Upper lobe of left lung (tissue), 6 donors: Measurements from ENCODE around the gene TMEM109. TPM values are rescaled to one million over a fixed set of nuclear protein-coding genes. Genes with fewer than 3 reads are reported as not detected.
A peak's percentile ranks its signal among the peaks of the same experiment; 100 is the strongest.

Source experiments
- ATAC-seq, 2 donors: fragments of 200-7000 bp; cut with Tn5 transposase; one replicate each; pipeline ENCODE4 v1.9.1; 2022; ENCODE audit warnings: mild to moderate bottlenecking in 2 of 2, moderate library complexity in 2 of 2; ENCODE audit not compliant: low FRiP score in 2 of 2
- DNase-seq, 2 donors: peaks; one replicate each; pipeline ENCODE4 v3.0.0-alpha.2; 2019 to 2020
- H3K27ac ChIP-seq, 4 donors: fragments of 200-600 bp; sonication (generic); one replicate each; pipeline ENCODE4 v1.5.1; 2016 to 2019
- H3K27me3 ChIP-seq, 4 donors: fragments of 200-600 bp; sonication (generic); one replicate each; pipeline ENCODE4 v1.5.1; 2017 to 2019
- H3K36me3 ChIP-seq, 4 donors: fragments of 200-600 bp; sonication (generic); one replicate each; pipeline ENCODE4 v1.5.1; 2016 to 2019
- H3K4me1 ChIP-seq, 4 donors: fragments of 200-600 bp; sonication (generic); one replicate each; pipeline ENCODE4 v1.5.1; 2018 to 2019
- H3K4me3 ChIP-seq, 4 donors: fragments of 200-600 bp; sonication (generic); one replicate each; pipeline ENCODE4 v1.5.1; 2017 to 2019; ENCODE audit warnings: mild to moderate bottlenecking in 2 of 4, moderate library complexity in 1 of 4
- H3K9me3 ChIP-seq, 4 donors: fragments of 200-600 bp; sonication (generic); one replicate each; pipeline ENCODE4 v1.5.1; 2018 to 2019
- CTCF ChIP-seq, 6 experiments: fragments of 450-650 bp in 4 of 6; fragments of 200-600 bp in 2 of 6; sonication (generic) in 2 of 6; IDR thresholded peaks; one replicate each; pipeline ENCODE4 v1.5.1; 2016 to 2019; ENCODE audit warnings: antibody characterized with exemption in 6 of 6
- EP300 ChIP-seq, 4 donors: sonication (generic); formaldehyde crosslinking; IDR thresholded peaks; one replicate each; pipeline ENCODE4 v1.5.1; 2017; ENCODE audit warnings: antibody characterized with exemption in 4 of 4, control low read depth in 2 of 4
- POLR2A ChIP-seq, 4 donors: fragments of 450-650 bp; IDR thresholded peaks; one replicate each; pipeline ENCODE4 v1.5.1; 2016 to 2017; ENCODE audit warnings: antibody characterized with exemption in 4 of 4, mild to moderate bottlenecking in 2 of 4
- POLR2AphosphoS5 ChIP-seq, 2 donors: sonication (generic); formaldehyde crosslinking; IDR thresholded peaks; one replicate each; pipeline ENCODE4 v1.5.1; 2017; ENCODE audit warnings: antibody characterized with exemption in 2 of 2
- WGBS, 2 donors: methylation state at CpG; one replicate each; pipeline ENCODE4 v1.1.5; 2017 to 2018; 5-methylcytosine and 5-hydroxymethylcytosine counted together
- total RNA-seq, 6 donors: library from RNA; depleted of rRNA in 4 of 6; stranded (reverse); fragments of >200 nt in 4 of 6; gene quantifications; one replicate each; pipeline versions ENCODE4 v1.1.0 to v1.2.1, GENCODE V29; 2016 to 2021
- donor health status: DM: no; HTN: no; CAD: no; lungs with moderate emphysema.
- donor health status: DM: no; HTN: yes; CAD: no; lungs with severe emphysema.

TMEM109 gene
- total RNA-seq, 6 donors from 2014 or later, result 27.2 to 153 (median 129) TPM

- no peak for ATAC-seq
- no peak overlapping the region for H3K4me3 ChIP-seq
- DNase-seq, result peak in 1 of 2 donors; percentile 8
- no peaks in the 10 kb centered on the region for H3K36me3 ChIP-seq
- no peaks in the 10 kb centered on the region for H3K9me3 ChIP-seq
- peaks cover 0 to 22% (median 9%) of the 10 kb centered on the region in 4 donors for H3K4me1 ChIP-seq
- 85 to 88% methylated on average over 7 to 10 of the region's 10 CpGs for WGBS, 2 donors
- TF ChIP-seq POLR2A (IDR thresholded peaks at IDR 0.05) (no peak), POLR2AphosphoS5 (IDR thresholded peaks at IDR 0.05) (no peak), CTCF (IDR thresholded peaks at IDR 0.05) (no peak), EP300 (IDR thresholded peaks at IDR 0.05) (no peak)
- no peak overlapping the region for H3K27ac ChIP-seq
- H3K27me3 ChIP-seq, result no peaks in the 10 kb centered on the region
Measured at GRCh38 chr11:60868682-60869450, 45.1 kb upstream of the TMEM109 start.

- H3K36me3 ChIP-seq, result no peaks in the 10 kb centered on the region
- TF ChIP-seq EP300 (IDR thresholded peaks at IDR 0.05), result no peak
- no peak for TF ChIP-seq POLR2AphosphoS5 (IDR thresholded peaks at IDR 0.05)
- TF ChIP-seq POLR2A (IDR thresholded peaks at IDR 0.05), result no peak
- TF ChIP-seq CTCF (IDR thresholded peaks at IDR 0.05), result no peak
- no peaks in the 10 kb centered on the region for H3K27me3 ChIP-seq
- H3K9me3 ChIP-seq, result no peaks in the 10 kb centered on the region
- no peak overlapping the region for H3K4me3 ChIP-seq
- 89 to 90% methylated on average over 5 to 7 of the region's 7 CpGs for WGBS, 2 donors
- H3K4me1 ChIP-seq, result peaks cover 0 to 22% (median 9%) of the 10 kb centered on the region in 4 donors
- DNase-seq, result peak in 1 of 2 donors; percentile 15
- H3K27ac ChIP-seq, result no peak overlapping the region
- ATAC-seq, result no peak
Measured at GRCh38 chr11:60869451-60869825, 44.5 kb upstream of the TMEM109 start.

GRCh38 chr11:60870276-60870675, 43.7 kb upstream of the TMEM109 start:
- ATAC-seq, result no peak

GRCh38 chr11:60870733-60871377, 43.1 kb upstream of the TMEM109 start:
- Histone ChIP-seq H3K4me1 (peaks cover 0 to 22% (median 9%) of the 10 kb centered on the region in 4 donors), H3K27ac (no peak overlapping the region), H3K36me3 (no peaks in the 10 kb centered on the region), H3K4me3 (no peak overlapping the region), H3K9me3 (no peaks in the 10 kb centered on the region), H3K27me3 (no peaks in the 10 kb centered on the region)
- DNase-seq (peak in 1 of 2 donors; percentile 12), ATAC-seq (no peak)
- TF ChIP-seq POLR2A (IDR thresholded peaks at IDR 0.05), result no peak
- no peak for TF ChIP-seq EP300 (IDR thresholded peaks at IDR 0.05)
- no peak for TF ChIP-seq CTCF (IDR thresholded peaks at IDR 0.05)
- TF ChIP-seq POLR2AphosphoS5 (IDR thresholded peaks at IDR 0.05), result no peak
- WGBS, 2 donors, result 71 to 83% methylated on average over 9 to 13 of the region's 13 CpGs

More at GRCh38 chr11:60870276-60870675, 43.7 kb upstream of the TMEM109 start:
- DNase-seq, result peak in 1 of 2 donors; percentile 13
- no peak for TF ChIP-seq EP300 (IDR thresholded peaks at IDR 0.05)
- TF ChIP-seq POLR2A (IDR thresholded peaks at IDR 0.05), result no peak
- no peak for TF ChIP-seq POLR2AphosphoS5 (IDR thresholded peaks at IDR 0.05)
- TF ChIP-seq CTCF (IDR thresholded peaks at IDR 0.05), result no peak
- Histone ChIP-seq H3K27me3 (no peaks in the 10 kb centered on the region), H3K27ac (no peak overlapping the region), H3K4me3 (no peak overlapping the region), H3K36me3 (no peaks in the 10 kb centered on the region), H3K4me1 (peaks cover 0 to 22% (median 9%) of the 10 kb centered on the region in 4 donors), H3K9me3 (no peaks in the 10 kb centered on the region)
- 75 to 82% methylated on average over 3 of the region's 3 CpGs for WGBS, 2 donors
